Endodermal cell (in vitro differentiated cells): Measurements from ENCODE around the gene PPP2R2B. TPM values are rescaled to one million over a fixed set of nuclear protein-coding genes. Genes with fewer than 3 reads are reported as not detected.
A peak's percentile ranks its signal among the peaks of the same experiment; 100 is the strongest.

Experiments used
- DNase-seq: peaks from one replicate; pipeline ENCODE4 v3.0.0-alpha.2; 2017
- H3K27ac ChIP-seq: 2 replicates; pipeline ENCODE4 v1.5.1; 2013; ENCODE audit warnings: mild to moderate bottlenecking, low read depth, low read length, moderate library complexity
- H3K27me3 ChIP-seq: 2 replicates; pipeline ENCODE4 v1.6.1; 2013; ENCODE audit warnings: mild to moderate bottlenecking, low read length, moderate library complexity; ENCODE audit not compliant: insufficient read depth, control insufficient read depth, poor library complexity, severe bottlenecking
- H3K36me3 ChIP-seq: 2 replicates; pipeline ENCODE4 v1.7.0; 2013; ENCODE audit warnings: mild to moderate bottlenecking, low read length, moderate library complexity; ENCODE audit not compliant: control insufficient read depth, insufficient read depth
- H3K4me1 ChIP-seq: one replicate; pipeline ENCODE4 v1.7.0; 2013; ENCODE audit warnings: low read length; ENCODE audit not compliant: control insufficient read depth, insufficient read depth
- H3K4me3 ChIP-seq: 2 replicates; pipeline ENCODE4 v1.5.1; 2013; ENCODE audit warnings: mild to moderate bottlenecking, low read length, moderate library complexity
- H3K9ac ChIP-seq: 2 replicates; pipeline ENCODE4 v1.6.1; 2013; ENCODE audit warnings: mild to moderate bottlenecking, low read length, moderate library complexity; ENCODE audit not compliant: poor library complexity, severe bottlenecking; ENCODE audit errors: extremely low read depth
- H3K9me3 ChIP-seq: 2 replicates; pipeline ENCODE4 v1.6.1; 2013; ENCODE audit warnings: mild to moderate bottlenecking, low read length, moderate library complexity; ENCODE audit not compliant: control insufficient read depth
- H3K27ac Mint-ChIP-seq: 2 replicates; pipeline ENCODE4 v1.8.0; 2020; ENCODE audit warnings: mixed read lengths
- H3K27me3 Mint-ChIP-seq: 2 replicates; pipeline ENCODE4 v1.8.0; 2021; ENCODE audit warnings: mild to moderate bottlenecking, mixed read lengths; ENCODE audit not compliant: insufficient read depth
- H3K36me3 Mint-ChIP-seq: 2 replicates; pipeline ENCODE4 v1.8.0; 2020; ENCODE audit warnings: low read depth, mixed read lengths
- H3K4me1 Mint-ChIP-seq: 2 replicates; pipeline ENCODE4 v1.8.0; 2020; ENCODE audit warnings: mixed read lengths
- H3K4me3 Mint-ChIP-seq: 2 replicates; pipeline ENCODE4 v1.8.0; 2020; ENCODE audit warnings: mild to moderate bottlenecking, moderate library complexity, mixed read lengths
- H3K9me3 Mint-ChIP-seq: 2 replicates; pipeline ENCODE4 v1.8.0; 2020; ENCODE audit warnings: mild to moderate bottlenecking, mixed read lengths
- WGBS, 2 experiments: methylation state at CpG; one replicate each; pipeline versions ENCODE4 v1.1.5 to v1.1.7; 2013; ENCODE audit warnings: missing lambda C conversion rate in 2 of 2, mixed read lengths in 1 of 2; ENCODE audit not compliant: insufficient coverage in 1 of 2, insufficient read length in 1 of 2; 5-methylcytosine and 5-hydroxymethylcytosine counted together
- total RNA-seq, 2 donors: library from RNA; stranded (reverse); fragmentation: NEBNext Ultra II Directional in 1 of 2; extraction: Animal tissue kit (Norgen Biotek cat#: 25700) in 1 of 2; gene quantifications; 2 replicates in 1 of 2; 3 replicates in 1 of 2; pipeline ENCODE4 v1.2.1, GENCODE V29; 2021
- TF ChIP-seq, protein P1 (sequence below): fragments of 200-600 bp; sonication (generic); conservative IDR thresholded peaks from 2 replicates; pipeline ENCODE4 v1.5.0; 2021; ENCODE audit warnings: antibody characterized with exemption, mild to moderate bottlenecking

The PPP2R2B gene
- total RNA-seq, 2 donors from 2014 or later: 3.3 to 8.0 TPM

DNA sequence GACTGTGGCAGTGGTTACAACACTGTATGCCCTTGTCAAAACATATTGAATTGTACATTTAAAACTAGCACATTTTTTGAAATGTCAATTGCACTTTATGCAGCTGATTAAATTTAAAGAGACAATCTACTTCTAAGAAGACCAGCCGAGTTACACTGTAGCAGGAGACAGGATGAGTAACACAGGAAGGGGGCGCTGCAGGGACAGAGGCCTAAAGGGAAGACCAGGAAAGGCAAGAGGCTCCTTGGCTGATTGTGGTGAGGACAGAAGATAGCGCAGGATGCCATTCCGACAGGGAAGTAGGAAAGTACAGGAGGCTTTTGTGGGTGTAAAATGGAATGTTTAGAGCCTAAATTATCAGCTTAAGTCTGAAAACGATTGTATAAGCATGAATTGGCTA, 28.2 kb upstream of the PPP2R2B start:
- H3K9me3 ChIP-seq: no peaks in the 10 kb centered on the region
- H3K4me3 ChIP-seq: no peak overlapping the region
- H3K36me3 Mint-ChIP-seq: no peaks in the 10 kb centered on the region
- no peak overlapping the region for H3K27ac ChIP-seq
- no peak overlapping the region for H3K4me3 Mint-ChIP-seq
- no peaks in the 10 kb centered on the region for H3K36me3 ChIP-seq
- TF ChIP-seq, protein P1, sequence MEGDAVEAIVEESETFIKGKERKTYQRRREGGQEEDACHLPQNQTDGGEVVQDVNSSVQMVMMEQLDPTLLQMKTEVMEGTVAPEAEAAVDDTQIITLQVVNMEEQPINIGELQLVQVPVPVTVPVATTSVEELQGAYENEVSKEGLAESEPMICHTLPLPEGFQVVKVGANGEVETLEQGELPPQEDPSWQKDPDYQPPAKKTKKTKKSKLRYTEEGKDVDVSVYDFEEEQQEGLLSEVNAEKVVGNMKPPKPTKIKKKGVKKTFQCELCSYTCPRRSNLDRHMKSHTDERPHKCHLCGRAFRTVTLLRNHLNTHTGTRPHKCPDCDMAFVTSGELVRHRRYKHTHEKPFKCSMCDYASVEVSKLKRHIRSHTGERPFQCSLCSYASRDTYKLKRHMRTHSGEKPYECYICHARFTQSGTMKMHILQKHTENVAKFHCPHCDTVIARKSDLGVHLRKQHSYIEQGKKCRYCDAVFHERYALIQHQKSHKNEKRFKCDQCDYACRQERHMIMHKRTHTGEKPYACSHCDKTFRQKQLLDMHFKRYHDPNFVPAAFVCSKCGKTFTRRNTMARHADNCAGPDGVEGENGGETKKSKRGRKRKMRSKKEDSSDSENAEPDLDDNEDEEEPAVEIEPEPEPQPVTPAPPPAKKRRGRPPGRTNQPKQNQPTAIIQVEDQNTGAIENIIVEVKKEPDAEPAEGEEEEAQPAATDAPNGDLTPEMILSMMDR: peak; percentile 86
- no peak overlapping the region for H3K27ac Mint-ChIP-seq
- no peaks in the 10 kb centered on the region for H3K9me3 Mint-ChIP-seq
- 79 to 91% methylated on average over 4 to 5 of the region's 5 CpGs for WGBS, 2 experiments
- H3K4me1 ChIP-seq: no peaks in the 10 kb centered on the region
- no peaks in the 10 kb centered on the region for H3K27me3 Mint-ChIP-seq
- H3K4me1 Mint-ChIP-seq: no peaks in the 10 kb centered on the region
- DNase-seq: peak; percentile 94
- H3K27me3 ChIP-seq: no peaks in the 10 kb centered on the region
- no peak overlapping the region for H3K9ac ChIP-seq

- Mint-ChIP-seq H3K27me3 (no peaks in the 10 kb centered on the region), H3K9me3 (no peaks in the 10 kb centered on the region), H3K4me1 (no peaks in the 10 kb centered on the region), H3K4me3 (no peak overlapping the region), H3K27ac (no peak overlapping the region), H3K36me3 (no peaks in the 10 kb centered on the region)
- Histone ChIP-seq H3K4me1 (no peaks in the 10 kb centered on the region), H3K36me3 (no peaks in the 10 kb centered on the region), H3K9me3 (no peaks in the 10 kb centered on the region), H3K27ac (no peak overlapping the region), H3K9ac (no peak overlapping the region), H3K27me3 (no peaks in the 10 kb centered on the region), H3K4me3 (no peak overlapping the region)
- WGBS, 2 experiments: 100% methylated on average over 1 of the region's 1 CpG; no CpG with 5 or more reads in 1 of the 2 experiments
- no peak for DNase-seq
- TF ChIP-seq, protein P1: no peak
Measured at GRCh38 chr5:146904890-146905289, 26.3 kb upstream of the PPP2R2B start.

DNA sequence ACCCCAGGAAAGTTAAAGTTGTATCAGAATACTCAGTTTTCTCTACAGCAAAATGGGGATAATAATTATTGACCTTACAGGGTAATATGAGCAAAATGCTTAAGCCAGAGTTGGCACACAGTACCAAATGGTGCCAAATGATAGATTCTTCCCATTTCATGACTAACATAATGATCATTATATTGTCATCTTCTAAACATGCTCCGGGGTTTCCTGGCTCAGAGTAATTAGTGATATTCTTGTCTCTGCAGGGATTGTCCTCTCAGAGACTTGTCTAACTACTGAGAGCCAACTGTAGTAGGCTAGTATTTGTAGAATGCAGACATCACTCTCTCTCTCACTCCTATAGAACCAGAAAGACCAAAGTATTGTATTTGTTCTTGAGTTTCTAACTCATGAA, 25.2 kb upstream of the PPP2R2B start:
- DNase-seq: no peak
- H3K27me3 ChIP-seq: no peaks in the 10 kb centered on the region
- no peaks in the 10 kb centered on the region for H3K36me3 ChIP-seq
- 88% methylated on average over 1 of the region's 1 CpG; no CpG with 5 or more reads in 1 of the 2 experiments for WGBS, 2 experiments
- Mint-ChIP-seq H3K9me3 (no peaks in the 10 kb centered on the region), H3K4me1 (no peaks in the 10 kb centered on the region), H3K27ac (no peak overlapping the region), H3K36me3 (no peaks in the 10 kb centered on the region), H3K27me3 (no peaks in the 10 kb centered on the region), H3K4me3 (no peak overlapping the region)
- H3K9ac ChIP-seq: no peak overlapping the region
- no peak overlapping the region for H3K4me3 ChIP-seq
- no peaks in the 10 kb centered on the region for H3K4me1 ChIP-seq
- no peaks in the 10 kb centered on the region for H3K9me3 ChIP-seq
- TF ChIP-seq, protein P1: no peak
- no peak overlapping the region for H3K27ac ChIP-seq
